Measurements from ENCODE around the gene DUSP21.
"Not testable (repeated sequence)": the region's sequence is repeated elsewhere in the genome, so short reads cannot be mapped to it uniquely, and the experiment has no call there.

DUSP21 gene

DNA sequence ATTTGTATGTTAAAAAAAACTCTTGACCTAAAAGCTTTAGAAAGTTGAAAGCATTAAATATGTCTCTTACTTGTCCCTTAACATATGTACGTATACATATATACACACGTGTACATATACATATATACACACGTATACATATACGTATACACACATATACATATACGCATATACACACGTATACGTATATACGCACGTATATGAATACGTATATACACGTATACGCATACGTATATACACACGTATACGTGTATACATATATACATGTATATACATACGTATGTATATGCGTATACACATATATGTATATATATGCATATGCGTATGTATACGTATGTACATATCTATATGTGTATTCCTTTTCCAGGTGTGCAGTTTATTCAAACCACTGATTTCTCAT lies 32.9 kb downstream of the DUSP21 start:
- no peak for DNase-seq

GRCh38 chrX:44878780-44879179 lies 35.0 kb downstream of the DUSP21 start:
- no peak for DNase-seq

DNA sequence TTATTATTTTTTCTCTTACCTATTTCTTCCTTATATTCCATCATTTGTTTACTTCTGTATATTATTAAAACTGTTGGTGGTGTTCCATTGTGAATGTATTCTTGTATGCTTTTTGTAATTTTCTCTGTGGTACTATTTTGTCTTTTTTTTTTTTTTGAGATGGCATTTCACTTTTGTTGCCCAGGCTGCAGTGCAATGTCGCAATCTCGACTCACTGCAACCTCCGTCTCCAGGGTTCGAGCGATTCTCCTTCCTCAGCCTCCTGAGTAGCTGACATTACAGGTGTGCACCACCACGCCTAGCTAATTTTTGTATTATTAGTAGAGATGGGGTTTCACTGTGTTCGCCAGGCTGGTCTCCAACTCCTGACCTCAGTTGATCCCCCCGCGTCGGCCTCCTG lies 37.7 kb downstream of the DUSP21 start:
- DNase-seq, result no peak

GRCh38 chrX:44882635-44883034 lies 38.8 kb downstream of the DUSP21 start:
- no peak for DNase-seq

- DNase-seq, result no peak
Observed at GRCh38 chrX:44884944-44885343, 41.1 kb downstream of the DUSP21 start.

DNA sequence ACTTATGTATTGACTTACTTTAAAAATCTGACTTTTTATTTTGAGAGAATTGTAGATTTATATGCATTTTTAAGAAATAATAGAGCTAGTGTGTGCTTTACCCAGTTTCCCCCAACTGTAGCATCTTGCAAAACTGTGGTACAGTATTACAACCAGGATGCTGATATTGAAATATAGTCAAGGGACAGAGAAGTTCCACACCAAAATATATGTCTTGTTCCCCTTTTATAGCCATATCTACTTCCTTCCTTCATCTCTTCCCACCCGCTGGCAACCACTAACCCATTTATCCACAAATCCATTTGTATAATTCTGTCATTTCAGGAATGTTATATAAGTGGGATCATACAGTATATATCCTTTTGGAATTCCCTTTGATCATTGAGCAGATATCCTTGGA lies 46.0 kb downstream of the DUSP21 start:
- DNase-seq, result peak; percentile 58

DNA sequence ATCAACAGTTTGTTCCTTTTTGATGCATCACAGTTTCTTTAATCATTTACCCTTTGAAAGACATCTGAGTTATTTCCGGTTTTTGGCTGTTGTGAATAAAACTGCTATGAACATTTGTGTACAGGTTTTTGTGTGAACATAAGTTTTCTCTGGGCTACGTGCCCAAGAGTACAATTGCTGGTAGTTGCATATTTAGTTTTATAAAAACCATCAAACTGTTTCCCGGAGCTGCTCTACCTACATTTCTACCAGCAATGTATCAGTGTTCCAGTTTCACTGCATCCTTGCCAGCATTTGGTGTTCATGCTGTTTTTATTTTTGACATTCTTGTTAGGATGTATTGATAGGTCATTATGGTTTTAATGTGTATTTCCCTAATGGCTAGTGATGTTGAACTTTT lies 46.4 kb downstream of the DUSP21 start:
- DNase-seq, result peak; percentile 50

DNA sequence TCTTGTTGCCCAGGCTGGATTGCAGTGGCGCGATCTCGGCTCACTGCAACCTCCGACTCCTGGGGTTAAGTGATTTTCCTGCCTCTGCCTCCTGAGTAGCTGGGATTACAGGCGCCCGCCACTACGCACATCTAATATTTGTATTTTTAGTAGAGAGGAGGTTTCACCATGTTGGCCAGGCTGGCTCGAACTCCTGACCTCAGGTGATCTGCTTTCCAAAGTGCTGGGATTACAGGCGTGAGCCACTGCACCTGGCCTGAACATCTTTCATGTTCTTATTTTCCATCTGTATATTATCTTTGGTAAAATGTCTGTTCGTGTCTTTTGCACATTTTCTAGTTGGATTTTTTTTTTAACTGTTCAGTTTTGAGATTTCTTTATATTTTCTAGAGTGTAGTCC lies 46.9 kb downstream of the DUSP21 start:
- not testable (repeated sequence) for DNase-seq

DNA sequence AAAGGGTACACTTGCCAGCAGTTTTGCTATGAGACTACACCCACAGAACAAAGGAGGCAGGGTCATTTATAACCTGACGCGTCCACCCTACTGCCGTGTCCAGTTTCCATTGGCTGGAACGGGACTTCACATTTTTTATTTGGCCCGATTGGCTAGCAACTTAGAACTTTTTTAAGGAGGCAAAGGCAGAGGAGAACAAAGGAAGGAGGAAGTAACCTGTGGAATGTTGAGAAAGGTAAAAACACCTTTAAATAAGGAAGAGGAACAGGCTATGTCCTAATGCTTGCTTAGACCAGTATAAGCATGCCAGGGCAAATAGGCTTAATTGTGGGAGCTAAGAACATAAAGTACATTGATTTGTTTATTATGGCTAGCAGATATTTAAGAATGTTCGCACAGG lies 47.8 kb downstream of the DUSP21 start:
- DNase-seq, result no peak
